HCT116 (cell line): ENCODE measurements around the gene CFD. TPM values are rescaled to one million over a fixed set of nuclear protein-coding genes. Genes with fewer than 3 reads are reported as not detected.

Experiments used
- ATAC-seq: fragments of 200-7000 bp; cut with Tn5 transposase; 2 replicates; pipeline ENCODE4 v1.9.1; 2020; ENCODE audit warnings: mild to moderate bottlenecking, moderate library complexity
- BruUV-seq: library from RNA; stranded (reverse); fragments of 400-500 nt; replicated peaks from 2 replicates; lab custom pipeline; 2021; lab: Mats Ljungman, UMichigan
- CTCF ChIA-PET: fragments of 300-600 bp; sonication (Branson Sonifier 250); formaldehyde crosslinking; loops from one replicate; lab custom pipeline; 2021; ENCODE audit warnings: antibody characterized with exemption; lab: Charles Lee
- POLR2A ChIA-PET: fragments of 300-600, 350-600 bp; sonication (Branson Sonifier 250); formaldehyde crosslinking; loops from one replicate; lab custom pipeline; 2021; ENCODE audit warnings: antibody characterized with exemption; lab: Charles Lee
- RAD21 ChIA-PET, 2 experiments: fragments of 300-600 bp; sonication (Branson Sonifier 250); formaldehyde crosslinking; loops; one replicate each; lab custom pipeline; 2023; ENCODE audit warnings: low total read pairs in 2 of 2; ENCODE audit not compliant: uncharacterized antibody in 2 of 2, unreplicated experiment in 2 of 2, low non-redundant PET in 1 of 2; lab: Charles Lee
- DNase-seq: peaks from one replicate; pipeline ENCODE4 v3.0.0-alpha.2; 2010; ENCODE audit warnings: low read depth, low spot score
- H2AFZ ChIP-seq: fragments of 200-600 bp; shearing (Covaris generic), sonication (generic); 2 replicates; pipeline ENCODE4 v1.6.1; 2017; ENCODE audit warnings: low read depth, mixed run types, mixed read lengths, antibody characterized with exemption, low read length; ENCODE audit not compliant: poor library complexity, severe bottlenecking
- H3K27ac ChIP-seq: 2 replicates; pipeline ENCODE4 v1.5.1; 2012; ENCODE audit warnings: low read depth, low read length
- H3K27me3 ChIP-seq: fragments of 200-600 bp; sonication (generic); 2 replicates; pipeline ENCODE4 v1.6.1; 2016; ENCODE audit warnings: mixed run types, low read length, mixed read lengths; ENCODE audit not compliant: insufficient read depth
- H3K36me3 ChIP-seq, 2 experiments: fragments of 200-500 bp in 1 of 2; fragments of 200-600 bp in 1 of 2; sonication (Bioruptor generic) in 1 of 2; sonication (generic) in 1 of 2; 2 replicates each; pipeline versions ENCODE4 v1.5.1 to v1.6.1; 2014 to 2016; ENCODE audit warnings: low read length in 2 of 2, inconsistent platforms in 1 of 2, mixed read lengths in 1 of 2, mixed run types in 1 of 2; ENCODE audit not compliant: insufficient read depth in 2 of 2, control insufficient read depth in 1 of 2
- H3K4me1 ChIP-seq, 2 experiments: fragments of 200-600 bp in 1 of 2; sonication (generic) in 1 of 2; 2 replicates each; pipeline versions ENCODE4 v1.5.1 to v1.6.1; 2012 to 2017; ENCODE audit warnings: low read length in 2 of 2, inconsistent platforms in 1 of 2, mild to moderate bottlenecking in 1 of 2, mixed read lengths in 1 of 2, mixed run types in 1 of 2, moderate library complexity in 1 of 2; ENCODE audit not compliant: insufficient read depth in 2 of 2, control insufficient read depth in 1 of 2
- H3K4me2 ChIP-seq: fragments of 200-600 bp; sonication (generic); 2 replicates; pipeline ENCODE4 v1.6.1; 2017; ENCODE audit warnings: mixed run types, low read length, mixed read lengths
- H3K4me3 ChIP-seq, 2 experiments: fragments of 200-600 bp in 1 of 2; sonication (generic) in 1 of 2; replicated peaks in 1 of 2; 2 replicates each; pipeline ENCODE4 v1.5.1; 2011 to 2016; ENCODE audit warnings: low read length in 2 of 2, control low read depth in 1 of 2, low read depth in 1 of 2, mild to moderate bottlenecking in 1 of 2, mixed read lengths in 1 of 2, mixed run types in 1 of 2
- H3K79me2 ChIP-seq: fragments of 200-600 bp; sonication (generic); 2 replicates; pipeline ENCODE4 v1.6.1; 2017; ENCODE audit warnings: mild to moderate bottlenecking, mixed run types, low read length, moderate library complexity, mixed read lengths; ENCODE audit not compliant: insufficient read depth
- H3K9ac ChIP-seq: fragments of 200-600 bp; sonication (generic); 2 replicates; pipeline ENCODE4 v1.6.1; 2016; ENCODE audit warnings: low read length, mixed read lengths
- H3K9me2 ChIP-seq: fragments of 200-600 bp; sonication (generic), shearing (Covaris generic); 2 replicates; pipeline ENCODE4 v1.6.1; 2017; ENCODE audit warnings: mixed run types, mild to moderate bottlenecking, moderate library complexity; ENCODE audit not compliant: insufficient read depth
- H3K9me3 ChIP-seq, 2 experiments: fragments of 200-500 bp in 1 of 2; fragments of 200-600 bp in 1 of 2; sonication (Bioruptor generic) in 1 of 2; sonication (generic) in 1 of 2; 2 replicates each; pipeline ENCODE4 v1.6.1; 2014 to 2017; ENCODE audit warnings: low read length in 2 of 2, mixed read lengths in 2 of 2, inconsistent platforms in 1 of 2, low read depth in 1 of 2, mild to moderate bottlenecking in 1 of 2, mixed run types in 1 of 2, moderate library complexity in 1 of 2; ENCODE audit not compliant: control insufficient read depth in 1 of 2, insufficient read depth in 1 of 2
- H4K20me1 ChIP-seq: fragments of 200-600 bp; sonication (generic), shearing (Covaris generic); 2 replicates; pipeline ENCODE4 v1.6.1; 2017; ENCODE audit warnings: mixed run types, mild to moderate bottlenecking, moderate library complexity; ENCODE audit not compliant: insufficient read depth
- EGR1 ChIP-seq: IDR thresholded peaks from 2 replicates; pipeline ENCODE4 v1.6.1; 2012; ENCODE audit warnings: low read depth
- ELF1 ChIP-seq: IDR thresholded peaks from 2 replicates; pipeline ENCODE4 v1.6.1; 2012; ENCODE audit warnings: low read depth, borderline replicate concordance
- EZH2 ChIP-seq: fragments of 200-600 bp; sonication (generic); IDR thresholded peaks from 2 replicates; pipeline ENCODE4 v1.6.1; 2017; ENCODE audit warnings: antibody characterized with exemption, mixed run types
- FOSL1 ChIP-seq: IDR thresholded peaks from 2 replicates; pipeline ENCODE4 v1.6.1; 2012; ENCODE audit warnings: low read depth
- POLR2AphosphoS5 ChIP-seq: IDR thresholded peaks from 2 replicates; pipeline ENCODE4 v1.6.1; 2011; ENCODE audit warnings: mild to moderate bottlenecking, low read depth, low read length, moderate library complexity
- RAD21 ChIP-seq: IDR thresholded peaks from 2 replicates; pipeline ENCODE4 v1.6.1; 2012; ENCODE audit warnings: low read depth, mild to moderate bottlenecking
- SRF ChIP-seq: IDR thresholded peaks from 2 replicates; pipeline ENCODE4 v1.6.1; 2012; ENCODE audit warnings: low read depth
- intact Hi-C: fragments of 100-400 bp; cut with micrococcal nuclease; formaldehyde crosslinking; loops from 2 replicates; pipeline ENCODE4 v1.10.0; 2022
- total RNA-seq: library from RNA; stranded (reverse); gene quantifications from one replicate; pipeline ENCODE4 v1.2.1, GENCODE V29; 2021; ENCODE audit not compliant: unreplicated experiment
- TF ChIP-seq, protein P1 (sequence below), 3 experiments: fragments of 200-600 bp in 1 of 3; sonication (generic) in 1 of 3; IDR thresholded peaks in 2 of 3; conservative IDR thresholded peaks in 1 of 3; 2 replicates each; pipeline ENCODE4 v1.5.1; 2012 to 2017; ENCODE audit warnings: low read depth in 2 of 3, low read length in 2 of 3, antibody characterized with exemption in 1 of 3, borderline replicate concordance in 1 of 3, control low read depth in 1 of 3, mild to moderate bottlenecking in 1 of 3, mixed read lengths in 1 of 3, mixed run types in 1 of 3, moderate library complexity in 1 of 3; ENCODE audit not compliant: insufficient read depth in 1 of 3
- TF ChIP-seq, protein P2 (sequence below): IDR thresholded peaks from 2 replicates; pipeline ENCODE4 v1.6.1; 2012
- TF ChIP-seq, protein P3 (sequence below): IDR thresholded peaks from 2 replicates; pipeline ENCODE4 v1.6.1; 2012; ENCODE audit warnings: low read depth

Gene CFD
- total RNA-seq, 1 experiment from 2014 or later: 80.2 TPM

DNA sequence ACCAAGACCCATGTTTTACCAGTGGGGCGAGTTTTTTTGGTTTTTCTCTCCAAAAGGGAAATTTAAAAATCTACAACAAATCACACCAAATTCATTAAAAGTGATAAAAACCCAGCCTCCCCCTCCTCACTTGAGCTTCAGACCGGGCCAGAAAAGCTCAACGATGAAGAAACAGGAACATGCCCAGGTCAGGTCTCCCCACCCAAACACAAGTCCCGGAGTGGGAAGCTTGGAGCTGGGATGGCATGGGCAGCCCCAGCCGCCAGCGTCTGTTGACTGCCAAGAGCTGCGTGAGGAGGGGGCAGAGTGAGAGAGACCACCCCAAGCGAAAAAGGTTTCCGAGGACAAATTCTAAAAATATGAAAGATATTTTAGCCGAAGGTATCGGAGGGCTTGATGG is 37.5 kb downstream of the CFD start:
- Histone ChIP-seq H2AFZ (no peak overlapping the region), H3K4me1 (peaks cover 6 to 27% of the 10 kb centered on the region in 2 experiments; a peak in 3 of 4 replicates), H3K27me3 (no peaks in the 10 kb centered on the region), H3K79me2 (peaks cover 7% of the 10 kb centered on the region; the same call in 1 of the 2 replicates), H3K9me3 (no peaks in the 10 kb centered on the region), H3K36me3 (peaks cover 6 to 7% of the 10 kb centered on the region in 2 experiments; a peak in 3 of 4 replicates), H3K9me2 (no peaks in the 10 kb centered on the region), H3K27ac (no peak overlapping the region), H3K4me3 (no peak overlapping the region), H3K4me2 (no peak overlapping the region), H3K9ac (no peak overlapping the region), H4K20me1 (no peaks in the 10 kb centered on the region)
- POLR2A ChIA-PET: no interaction called here
- TF ChIP-seq FOSL1: no peak
- no peak for TF ChIP-seq EZH2
- DNase-seq: no peak
- no TSS peak for BruUV-seq
- CTCF ChIA-PET: no interaction called here
- RAD21 ChIA-PET: no interaction called here
- no peak for ATAC-seq
- intact Hi-C loops: no loop called here

DNA sequence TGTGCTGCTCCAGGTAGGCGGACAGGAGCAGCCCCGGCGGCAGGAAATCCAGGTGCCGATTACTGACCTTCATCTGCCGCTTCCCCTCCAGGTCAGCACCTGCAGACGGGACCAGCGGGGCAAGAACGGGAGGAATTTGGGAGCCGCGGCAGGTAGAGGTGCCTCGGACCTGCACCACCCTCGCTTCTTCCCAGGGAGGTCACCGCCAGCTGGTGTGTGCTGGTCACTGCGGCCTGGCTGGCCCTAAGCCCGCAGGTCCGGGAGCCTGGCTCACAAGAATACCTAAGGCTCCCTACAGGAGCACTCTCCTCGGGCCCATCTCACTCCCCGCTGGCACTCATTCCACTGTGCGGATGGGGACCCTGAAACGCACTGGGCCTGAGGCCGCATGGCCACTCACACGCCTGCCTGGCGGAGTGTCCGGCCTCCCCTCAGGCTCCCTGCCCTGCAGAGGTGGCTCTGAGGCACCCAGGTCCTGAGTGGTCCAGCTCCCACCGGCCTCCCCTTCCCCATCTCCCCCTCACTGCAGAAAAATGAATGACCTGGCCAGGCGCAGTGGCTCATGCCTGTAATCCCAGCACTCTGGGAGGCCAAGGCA is 38.1 kb downstream of the CFD start:
- no peak for ATAC-seq

More for the DNA sequence above, 38.1 kb downstream of the CFD start:
- peaks cover 5% of the 10 kb centered on the region; the same call in 1 of the 2 replicates for H3K79me2 ChIP-seq
- POLR2A ChIA-PET: no interaction called here
- no TSS peak for BruUV-seq
- intact Hi-C loops: no loop called here
- no peak overlapping the region for H3K4me2 ChIP-seq
- no peaks in the 10 kb centered on the region for H4K20me1 ChIP-seq
- TF ChIP-seq, protein P1, sequence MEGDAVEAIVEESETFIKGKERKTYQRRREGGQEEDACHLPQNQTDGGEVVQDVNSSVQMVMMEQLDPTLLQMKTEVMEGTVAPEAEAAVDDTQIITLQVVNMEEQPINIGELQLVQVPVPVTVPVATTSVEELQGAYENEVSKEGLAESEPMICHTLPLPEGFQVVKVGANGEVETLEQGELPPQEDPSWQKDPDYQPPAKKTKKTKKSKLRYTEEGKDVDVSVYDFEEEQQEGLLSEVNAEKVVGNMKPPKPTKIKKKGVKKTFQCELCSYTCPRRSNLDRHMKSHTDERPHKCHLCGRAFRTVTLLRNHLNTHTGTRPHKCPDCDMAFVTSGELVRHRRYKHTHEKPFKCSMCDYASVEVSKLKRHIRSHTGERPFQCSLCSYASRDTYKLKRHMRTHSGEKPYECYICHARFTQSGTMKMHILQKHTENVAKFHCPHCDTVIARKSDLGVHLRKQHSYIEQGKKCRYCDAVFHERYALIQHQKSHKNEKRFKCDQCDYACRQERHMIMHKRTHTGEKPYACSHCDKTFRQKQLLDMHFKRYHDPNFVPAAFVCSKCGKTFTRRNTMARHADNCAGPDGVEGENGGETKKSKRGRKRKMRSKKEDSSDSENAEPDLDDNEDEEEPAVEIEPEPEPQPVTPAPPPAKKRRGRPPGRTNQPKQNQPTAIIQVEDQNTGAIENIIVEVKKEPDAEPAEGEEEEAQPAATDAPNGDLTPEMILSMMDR (IDR thresholded peaks at IDR 0.05 in 2 of 3, conservative IDR thresholded peaks at IDR 0.05 in 1 of 3; ENCODE audit: borderline replicate concordance in 1 of 3, insufficient read depth in 1 of 3, low read depth in 2 of 3, low read length in 2 of 3): peak in 2 of 3 experiments; percentile 33 to 36; a peak in 3 of 6 replicates
- 0 out of 2 replicates have a peak, but pooled peaks have one; percentile 12 for TF ChIP-seq POLR2AphosphoS5
- TF ChIP-seq SRF: no peak
- no peak for TF ChIP-seq EGR1
- TF ChIP-seq, protein P2, sequence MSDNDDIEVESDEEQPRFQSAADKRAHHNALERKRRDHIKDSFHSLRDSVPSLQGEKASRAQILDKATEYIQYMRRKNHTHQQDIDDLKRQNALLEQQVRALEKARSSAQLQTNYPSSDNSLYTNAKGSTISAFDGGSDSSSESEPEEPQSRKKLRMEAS: no peak
- TF ChIP-seq, protein P3, sequence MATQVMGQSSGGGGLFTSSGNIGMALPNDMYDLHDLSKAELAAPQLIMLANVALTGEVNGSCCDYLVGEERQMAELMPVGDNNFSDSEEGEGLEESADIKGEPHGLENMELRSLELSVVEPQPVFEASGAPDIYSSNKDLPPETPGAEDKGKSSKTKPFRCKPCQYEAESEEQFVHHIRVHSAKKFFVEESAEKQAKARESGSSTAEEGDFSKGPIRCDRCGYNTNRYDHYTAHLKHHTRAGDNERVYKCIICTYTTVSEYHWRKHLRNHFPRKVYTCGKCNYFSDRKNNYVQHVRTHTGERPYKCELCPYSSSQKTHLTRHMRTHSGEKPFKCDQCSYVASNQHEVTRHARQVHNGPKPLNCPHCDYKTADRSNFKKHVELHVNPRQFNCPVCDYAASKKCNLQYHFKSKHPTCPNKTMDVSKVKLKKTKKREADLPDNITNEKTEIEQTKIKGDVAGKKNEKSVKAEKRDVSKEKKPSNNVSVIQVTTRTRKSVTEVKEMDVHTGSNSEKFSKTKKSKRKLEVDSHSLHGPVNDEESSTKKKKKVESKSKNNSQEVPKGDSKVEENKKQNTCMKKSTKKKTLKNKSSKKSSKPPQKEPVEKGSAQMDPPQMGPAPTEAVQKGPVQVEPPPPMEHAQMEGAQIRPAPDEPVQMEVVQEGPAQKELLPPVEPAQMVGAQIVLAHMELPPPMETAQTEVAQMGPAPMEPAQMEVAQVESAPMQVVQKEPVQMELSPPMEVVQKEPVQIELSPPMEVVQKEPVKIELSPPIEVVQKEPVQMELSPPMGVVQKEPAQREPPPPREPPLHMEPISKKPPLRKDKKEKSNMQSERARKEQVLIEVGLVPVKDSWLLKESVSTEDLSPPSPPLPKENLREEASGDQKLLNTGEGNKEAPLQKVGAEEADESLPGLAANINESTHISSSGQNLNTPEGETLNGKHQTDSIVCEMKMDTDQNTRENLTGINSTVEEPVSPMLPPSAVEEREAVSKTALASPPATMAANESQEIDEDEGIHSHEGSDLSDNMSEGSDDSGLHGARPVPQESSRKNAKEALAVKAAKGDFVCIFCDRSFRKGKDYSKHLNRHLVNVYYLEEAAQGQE: no peak
- TF ChIP-seq ELF1: no peak
- TF ChIP-seq RAD21: no peak
- TF ChIP-seq, all 23 proteins: peak for 2
- Histone ChIP-seq H3K9me2 (no peaks in the 10 kb centered on the region), H3K36me3 (peaks cover 6 to 7% of the 10 kb centered on the region in 2 experiments; a peak in 3 of 4 replicates), H3K9ac (no peak overlapping the region), H3K4me3 (no peak overlapping the region), H2AFZ (no peak overlapping the region), H3K27ac (no peak overlapping the region), H3K4me1 (peaks cover 6 to 25% of the 10 kb centered on the region in 2 experiments; a peak in 3 of 4 replicates), H3K9me3 (no peaks in the 10 kb centered on the region), H3K27me3 (no peaks in the 10 kb centered on the region)
- CTCF ChIA-PET: no interaction called here
- RAD21 ChIA-PET: no interaction called here
- DNase-seq: no peak
